GM18520 (cell line): ENCODE measurements around the gene TATDN2.
"Not testable (repeated sequence)": the region's sequence is repeated elsewhere in the genome, so short reads cannot be mapped to it uniquely, and the experiment has no call there.

Experiments
- ATAC-seq: cut with Tn5 transposase; IDR thresholded peaks from one replicate; pipeline ENCODE4 v1.9.1; 2021; ENCODE audit not compliant: unreplicated experiment

TATDN2 gene

GRCh38 chr3:10266936-10267335, 18.7 kb downstream of the TATDN2 start:
- not testable (repeated sequence) for ATAC-seq

- ATAC-seq = no peak
These were observed 19.9 kb downstream of the TATDN2 start for GRCh38 chr3:10268116-10268515.

- no peak for ATAC-seq
These were observed 20.7 kb downstream of the TATDN2 start for GRCh38 chr3:10268930-10269329.

- ATAC-seq = no peak
These were observed 21.2 kb downstream of the TATDN2 start for GRCh38 chr3:10269443-10269842.

GRCh38 chr3:10272476-10272875, 24.2 kb downstream of the TATDN2 start:
- ATAC-seq = not testable (repeated sequence)

- ATAC-seq = no peak
These were observed 24.7 kb downstream of the TATDN2 start for GRCh38 chr3:10272977-10273376.

- no peak for ATAC-seq
These were observed 25.5 kb downstream of the TATDN2 start for GRCh38 chr3:10273702-10274305.

GRCh38 chr3:10274601-10275000, 26.3 kb downstream of the TATDN2 start:
- no peak for ATAC-seq

- no peak for ATAC-seq
These were observed 28.9 kb downstream of the TATDN2 start for GRCh38 chr3:10277115-10277625.

GRCh38 chr3:10278501-10278900, 30.2 kb downstream of the TATDN2 start:
- no peak for ATAC-seq

GRCh38 chr3:10279384-10280176, 31.3 kb downstream of the TATDN2 start:
- ATAC-seq = no peak

- ATAC-seq = no peak
These were observed 31.9 kb downstream of the TATDN2 start for GRCh38 chr3:10280177-10280529.

GRCh38 chr3:10280571-10280970, 32.3 kb downstream of the TATDN2 start:
- no peak for ATAC-seq

- ATAC-seq = no peak
These were observed 33.7 kb downstream of the TATDN2 start for GRCh38 chr3:10281951-10282350.

- ATAC-seq = no peak
These were observed 35.4 kb downstream of the TATDN2 start for GRCh38 chr3:10283638-10284037.

GRCh38 chr3:10284496-10284895, 36.2 kb downstream of the TATDN2 start:
- no peak for ATAC-seq

- ATAC-seq = no peak
These were observed 37.2 kb downstream of the TATDN2 start for GRCh38 chr3:10285272-10286132.

GRCh38 chr3:10286133-10286524, 37.9 kb downstream of the TATDN2 start:
- no peak for ATAC-seq

- ATAC-seq = no peak
These were observed 38.5 kb downstream of the TATDN2 start for GRCh38 chr3:10286596-10287295.

GRCh38 chr3:10287936-10288574, 39.8 kb downstream of the TATDN2 start:
- no peak for ATAC-seq
